GM19467 (cell line): ENCODE results near the gene CCDC191.

Experiments used
- ATAC-seq: cut with Tn5 transposase; IDR thresholded peaks from one replicate; pipeline ENCODE4 v1.9.1; 2021; ENCODE audit warnings: mild to moderate bottlenecking, moderate library complexity; ENCODE audit not compliant: unreplicated experiment

The CCDC191 gene

DNA sequence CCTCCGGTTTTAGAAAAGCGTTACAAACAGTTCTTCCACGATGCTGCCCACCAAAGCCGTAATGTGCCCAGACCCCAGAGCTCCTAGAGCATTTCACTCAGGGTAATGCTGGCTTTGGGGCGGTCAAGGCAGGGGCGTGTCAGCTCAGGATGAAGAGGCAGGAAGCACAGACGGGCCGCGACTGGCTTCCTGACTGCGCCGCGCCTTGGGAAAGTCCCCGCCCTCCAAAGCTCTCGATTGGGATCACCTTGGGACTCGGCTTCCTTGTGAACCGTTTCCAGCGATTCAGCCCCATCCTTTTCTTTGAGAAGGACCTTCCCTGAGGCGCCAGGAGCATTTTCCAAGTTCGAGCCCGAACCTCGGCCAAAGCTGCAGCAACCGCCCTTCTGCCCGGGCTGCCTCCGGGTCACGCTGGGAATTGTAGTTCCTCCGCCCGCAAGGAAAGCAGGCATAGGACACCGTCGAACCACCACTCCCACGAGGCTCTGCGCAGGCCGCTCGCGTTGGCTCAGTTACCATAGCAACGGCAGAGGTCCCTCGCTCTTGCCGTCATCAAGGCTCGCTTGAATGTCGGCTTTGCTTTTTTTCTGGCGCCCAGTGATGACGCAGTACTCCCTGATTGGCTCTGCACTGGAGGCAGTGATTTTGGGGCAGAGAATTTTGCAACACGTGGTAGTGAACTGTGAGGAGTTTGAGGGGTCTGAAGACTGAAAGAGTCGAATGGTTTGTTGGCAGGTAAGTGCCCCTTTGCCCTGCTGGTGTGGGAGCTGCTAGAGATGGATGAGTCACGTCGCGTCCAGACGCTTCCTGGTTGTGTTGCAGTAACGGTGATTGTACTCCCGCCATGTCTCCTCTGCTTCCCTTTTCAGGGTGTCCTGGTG, at the start of gene CCDC191, which contains the start of gene QTRT2:
Gene CCDC191 (minus strand): TSS at position 397 of the 881 bp plus-strand sequence. CDS start 60 bp downstream, at position 337.
Gene QTRT2 (plus strand): TSS at position 608 of the 881 bp plus-strand sequence. CDS start 8,521 bp downstream, outside the sequence.
- peak; percentile 98 for ATAC-seq

- ATAC-seq: no peak
Observed at GRCh38 chr3:114104414-114104813, 48.1 kb upstream of the CCDC191 start.

DNA sequence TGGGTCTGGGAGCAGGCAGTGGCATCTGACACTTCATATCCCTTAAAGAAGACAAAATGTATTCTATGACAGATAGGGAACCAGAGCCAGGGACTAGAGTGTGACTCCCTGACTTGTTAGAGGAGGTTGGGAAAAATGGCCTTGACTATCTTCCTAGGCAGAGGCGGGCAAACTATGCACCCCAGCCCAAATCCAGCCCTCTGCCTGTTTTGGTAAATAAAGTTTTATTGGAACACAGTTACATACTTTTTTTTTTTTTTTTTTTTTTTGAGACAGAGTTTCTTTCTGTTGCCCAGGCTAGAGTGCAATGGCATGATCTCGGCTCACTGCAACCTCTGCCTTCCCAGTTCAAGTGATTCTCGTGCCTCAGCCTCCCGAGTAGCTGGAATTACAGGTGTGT, 47.5 kb upstream of the CCDC191 start:
- no peak for ATAC-seq

DNA sequence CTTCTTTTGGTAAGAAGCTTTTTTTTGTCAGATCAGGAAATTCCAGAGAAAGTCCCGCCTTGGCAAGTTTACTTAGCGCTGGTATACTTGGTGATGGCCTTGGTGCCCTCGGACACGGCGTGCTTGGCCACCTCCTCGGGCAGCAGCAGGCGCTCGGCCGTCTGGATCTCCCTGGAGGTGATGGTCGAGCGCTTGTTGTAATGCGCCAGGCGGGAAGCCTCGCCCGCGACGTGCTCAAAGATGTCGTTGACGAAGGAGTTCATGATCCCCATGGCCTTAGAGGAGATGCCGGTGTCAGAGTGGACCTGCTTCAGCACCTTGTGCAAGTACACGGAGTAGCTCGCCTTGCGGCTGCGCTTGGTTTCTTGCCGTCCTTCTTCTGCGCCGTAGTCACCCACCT, 46.9 kb upstream of the CCDC191 start:
- no peak for ATAC-seq

- ATAC-seq: no peak
Observed at GRCh38 chr3:114101101-114101500, 44.8 kb upstream of the CCDC191 start.

GRCh38 chr3:114095796-114096195, 39.5 kb upstream of the CCDC191 start:
- ATAC-seq: no peak

- ATAC-seq: no peak
Observed at GRCh38 chr3:114093596-114093995, 37.3 kb upstream of the CCDC191 start.

DNA sequence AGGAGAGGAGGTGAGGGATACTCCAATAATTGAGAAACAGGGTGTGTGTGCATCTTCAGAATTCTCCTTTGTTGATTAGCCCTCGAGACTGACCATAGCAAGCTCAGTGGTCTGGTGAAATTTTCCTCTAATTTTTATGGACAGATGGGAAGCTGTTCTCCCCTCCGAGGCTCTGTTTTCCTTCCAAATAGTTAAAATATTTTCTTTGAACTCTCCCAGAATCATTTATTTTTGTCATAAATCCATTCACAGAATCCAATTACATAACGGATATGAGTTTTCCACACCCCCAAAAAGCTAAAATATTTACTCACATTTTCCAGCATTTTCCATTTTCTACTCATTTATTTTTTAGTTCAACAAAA, 36.7 kb upstream of the CCDC191 start:
- no peak for ATAC-seq

DNA sequence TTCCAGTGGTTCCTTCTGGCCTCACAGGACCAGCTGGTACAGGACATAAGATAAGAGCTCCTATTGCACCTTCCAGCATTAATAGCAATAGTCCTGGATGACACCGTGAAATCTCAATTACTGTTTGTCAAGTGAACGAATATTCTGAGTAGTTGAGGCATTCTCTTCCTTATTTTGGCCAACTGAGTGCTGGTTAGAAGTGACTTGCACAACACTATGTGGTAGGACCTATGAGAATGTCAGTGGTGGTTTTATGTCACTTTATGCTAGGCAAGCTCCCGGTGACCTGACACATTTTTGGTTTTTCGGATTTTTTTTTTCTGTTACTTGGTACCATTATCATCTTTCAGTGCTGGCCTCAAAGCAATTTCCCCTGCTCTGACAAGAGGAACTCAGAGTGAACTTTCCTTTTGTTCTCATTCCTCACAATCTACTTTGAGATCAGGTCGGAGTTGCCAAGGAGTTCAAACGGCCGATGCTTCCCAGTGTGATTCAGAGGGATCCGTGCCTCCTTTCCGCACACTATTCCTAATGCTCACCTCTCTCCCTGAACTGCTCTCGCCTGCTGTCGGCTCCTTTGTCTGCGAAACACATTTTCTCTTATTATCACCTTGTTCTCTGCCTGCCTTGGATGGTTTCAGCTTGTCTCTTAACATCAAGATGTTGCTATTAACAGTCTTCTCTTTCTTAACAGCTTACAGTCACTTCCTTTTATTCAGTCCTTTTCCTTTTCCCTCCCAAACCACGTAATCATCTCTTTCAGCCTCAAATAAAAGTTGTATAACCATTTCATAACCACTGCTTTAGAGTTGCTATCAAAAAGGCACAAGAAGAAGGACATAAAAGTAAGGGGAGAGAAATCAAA, 36.1 kb upstream of the CCDC191 start:
- ATAC-seq: no peak

DNA sequence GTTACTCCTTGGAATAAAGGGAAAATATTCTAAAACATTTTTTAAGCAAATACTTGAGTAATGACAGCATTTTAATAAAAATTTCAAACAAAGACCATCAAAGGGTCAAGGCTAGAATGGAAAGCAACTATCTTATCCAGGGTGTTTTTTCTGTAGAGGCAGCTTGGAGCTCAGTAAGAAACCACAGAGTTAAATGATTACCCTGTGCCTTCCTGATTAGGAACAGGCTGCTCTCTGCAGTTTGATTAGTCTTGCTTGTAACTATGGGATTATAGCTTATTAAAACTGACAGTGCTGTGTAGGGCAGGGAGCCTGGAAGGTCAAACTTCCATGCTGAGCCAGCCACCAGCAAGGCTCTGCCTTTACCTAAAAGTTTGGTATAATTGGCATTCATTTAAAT, 33.3 kb upstream of the CCDC191 start:
- peak; percentile 55 for ATAC-seq

DNA sequence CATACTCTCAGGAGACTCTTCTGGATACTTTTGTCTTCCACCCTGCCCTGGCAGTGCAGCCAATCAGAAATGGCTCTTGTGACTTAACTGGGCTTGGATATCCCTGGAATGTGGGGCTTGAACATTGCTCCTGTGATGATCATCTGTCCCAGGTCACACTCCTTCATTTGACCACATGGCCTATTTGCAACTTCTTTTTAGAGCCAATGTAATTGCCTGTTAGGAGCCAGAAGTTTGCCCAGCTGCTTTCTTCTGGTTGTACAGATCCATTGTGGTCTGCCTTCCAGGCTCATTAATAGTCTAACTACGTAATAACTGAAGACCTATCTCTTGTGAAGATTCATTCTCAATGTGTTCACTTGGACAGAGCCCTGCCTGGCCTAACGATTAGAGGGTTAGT, 30.0 kb upstream of the CCDC191 start:
- no peak for ATAC-seq

DNA sequence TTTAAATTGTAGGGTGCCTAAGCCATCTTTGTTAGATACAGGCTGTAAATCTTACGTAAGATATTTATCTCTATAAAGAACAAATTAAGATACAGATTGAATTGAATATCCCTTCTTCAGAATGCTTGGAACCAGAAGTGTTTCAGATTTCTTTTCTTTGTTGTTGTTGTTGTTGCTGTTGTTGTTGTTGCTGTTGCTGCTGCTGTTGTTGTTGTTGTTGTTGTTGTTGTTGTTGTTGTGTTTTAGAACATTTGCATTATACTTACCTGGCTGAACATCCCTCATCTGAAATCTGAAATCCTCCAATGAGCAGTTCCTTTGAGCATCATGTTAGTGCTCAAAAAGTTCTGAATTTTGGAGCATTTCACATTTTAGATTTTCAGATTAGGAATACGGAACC, 26.8 kb upstream of the CCDC191 start:
- ATAC-seq: no peak

DNA sequence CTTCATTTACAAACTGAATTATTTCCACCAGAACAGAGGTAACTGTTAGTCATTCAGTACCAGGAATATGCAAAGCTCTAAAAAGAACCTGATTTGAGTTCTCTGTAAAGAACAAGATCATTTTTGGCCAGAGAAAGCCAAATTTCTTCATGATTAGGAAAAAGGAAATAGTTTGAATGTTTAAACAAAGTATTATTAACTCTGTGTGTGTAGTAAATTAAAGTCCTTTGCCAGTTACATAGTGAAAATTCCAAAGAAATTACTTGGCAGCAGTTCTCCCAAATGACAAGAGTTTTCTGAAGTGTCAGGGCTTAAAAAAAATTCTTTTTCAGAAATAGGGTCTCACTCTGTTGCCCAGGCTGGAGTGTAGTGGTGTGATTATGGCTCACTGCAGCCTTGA, 24.7 kb upstream of the CCDC191 start:
- ATAC-seq: no peak

DNA sequence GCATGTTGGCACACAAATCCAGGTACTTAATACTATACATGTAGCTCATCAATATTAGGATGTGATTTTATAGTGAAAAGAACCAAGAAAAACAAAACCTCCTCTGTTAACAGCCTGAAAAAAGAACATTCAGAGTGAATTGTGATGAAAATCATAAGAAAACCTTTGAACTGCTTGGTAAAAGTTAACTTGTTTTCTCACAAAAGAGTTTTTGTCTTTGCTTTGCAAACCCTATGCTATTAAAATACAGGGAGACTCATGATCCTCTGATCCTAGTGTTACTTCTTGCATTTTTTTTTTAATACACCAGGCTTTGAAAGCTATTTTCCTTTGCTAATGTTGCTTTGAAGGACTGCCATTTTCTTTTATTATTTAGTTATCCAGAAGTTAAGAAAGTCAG, 23.9 kb upstream of the CCDC191 start:
- no peak for ATAC-seq

GRCh38 chr3:114079761-114080160, 23.4 kb upstream of the CCDC191 start:
- ATAC-seq: no peak

GRCh38 chr3:114078126-114078525, 21.8 kb upstream of the CCDC191 start:
- ATAC-seq: no peak

- no peak for ATAC-seq
Observed at GRCh38 chr3:114076711-114077110, 20.4 kb upstream of the CCDC191 start.

GRCh38 chr3:114071786-114072185, 15.5 kb upstream of the CCDC191 start:
- no peak for ATAC-seq

- no peak for ATAC-seq
Observed at GRCh38 chr3:114068336-114068735, 12.0 kb upstream of the CCDC191 start.

DNA sequence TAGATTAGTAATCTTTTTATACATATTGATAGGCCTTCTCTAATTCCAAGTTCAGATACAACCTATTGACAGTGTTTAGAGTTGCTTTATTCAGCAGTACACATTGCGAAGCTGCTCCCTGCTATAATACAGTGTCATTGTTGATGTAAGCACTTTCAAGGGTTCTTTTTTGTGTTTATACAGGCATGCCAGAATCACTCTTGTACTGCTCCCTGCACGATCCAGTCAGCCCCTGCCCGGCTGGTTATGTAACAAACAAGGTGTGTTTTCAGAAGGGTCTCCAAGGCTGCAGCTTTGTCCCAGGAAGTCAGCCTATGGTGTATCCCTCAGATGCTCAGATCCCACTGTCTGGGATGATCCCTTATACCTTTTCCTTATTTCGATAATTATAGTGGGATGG, 11.5 kb upstream of the CCDC191 start:
- no peak for ATAC-seq

DNA sequence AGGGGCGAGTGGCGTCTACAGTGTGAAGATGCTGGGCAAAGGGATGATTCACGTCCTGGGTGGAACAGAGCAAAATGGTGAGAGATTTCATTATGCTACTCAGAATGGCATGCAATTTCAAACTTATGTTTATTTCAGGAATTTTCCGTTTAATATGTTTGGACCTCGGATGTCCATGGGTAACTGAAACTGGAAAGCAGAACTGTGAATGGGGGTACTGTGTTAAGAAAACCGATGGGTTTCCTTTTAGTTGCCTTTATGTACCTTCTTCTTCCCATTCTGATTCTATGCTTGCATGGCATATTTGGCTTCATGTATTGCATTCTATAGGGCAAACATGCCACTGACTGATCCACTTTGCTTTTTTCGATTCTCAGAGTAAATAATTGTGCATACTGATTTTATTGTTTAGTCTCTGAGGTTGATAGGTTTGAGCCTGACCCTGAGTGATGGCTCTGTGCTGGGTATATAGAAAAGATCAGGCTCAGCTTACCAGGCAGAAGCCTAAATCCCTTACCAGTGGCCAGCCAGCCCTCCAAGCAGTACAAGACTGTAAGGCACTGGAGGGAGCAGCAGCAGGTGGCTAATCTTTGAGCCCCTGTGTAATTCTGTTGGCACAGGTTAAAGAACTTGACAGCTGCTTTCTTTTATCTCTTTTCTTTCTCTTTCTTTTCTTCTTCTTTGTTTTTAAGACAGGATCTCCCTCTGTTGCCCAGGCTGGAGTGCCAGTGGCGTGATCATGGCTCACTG, 4.8 kb upstream of the CCDC191 start:
- ATAC-seq: no peak
